Putamen (tissue), 1 donor: ENCODE measurements around the gene DCAF11.

Source experiments
- DNase-seq: peaks from one replicate; pipeline ENCODE4 v3.0.0-alpha.2; 2016; ENCODE audit warnings: low spot score

DCAF11 gene

GRCh38 chr14:24139272-24139934, 24.8 kb downstream of the DCAF11 start:
- no peak for DNase-seq

- DNase-seq = peak; percentile 99
These were observed 26.7 kb downstream of the DCAF11 start, which contains the start of gene EMC9 for GRCh38 chr14:24141097-24141880. Gene EMC9 (minus strand): TSS chr14:24141591. CDS start chr14:24141304, 287 bp downstream.

GRCh38 chr14:24143511-24143910, 28.9 kb downstream of the DCAF11 start:
- DNase-seq = no peak

GRCh38 chr14:24144451-24144850, 29.9 kb downstream of the DCAF11 start:
- DNase-seq = no peak

- no peak for DNase-seq
These were observed 30.6 kb downstream of the DCAF11 start for GRCh38 chr14:24145219-24145618.

- DNase-seq = no peak
These were observed 31.3 kb downstream of the DCAF11 start for GRCh38 chr14:24145690-24146452.

- peak; percentile 83 for DNase-seq
These were observed 31.9 kb downstream of the DCAF11 start, which contains the start of gene PSME2 for GRCh38 chr14:24146453-24146977. Gene PSME2 (minus strand): TSS chr14:24146610. CDS start chr14:24146581, 29 bp downstream.

GRCh38 chr14:24146978-24147760, 32.6 kb downstream of the DCAF11 start, which contains the start of gene RNF31:
Gene RNF31 (plus strand): TSS chr14:24147498. CDS start chr14:24147699, 201 bp downstream.
- DNase-seq = peak; percentile 99

- DNase-seq = no peak
These were observed 33.3 kb downstream of the DCAF11 start for GRCh38 chr14:24147761-24148428.

GRCh38 chr14:24149302-24149969, 34.9 kb downstream of the DCAF11 start:
- DNase-seq = no peak

- no peak for DNase-seq
These were observed 35.5 kb downstream of the DCAF11 start for GRCh38 chr14:24150061-24150460.

- no peak for DNase-seq
These were observed 36.0 kb downstream of the DCAF11 start for GRCh38 chr14:24150567-24150966.

- no peak for DNase-seq
These were observed 36.4 kb downstream of the DCAF11 start for GRCh38 chr14:24150993-24151392.

GRCh38 chr14:24151404-24152080, 37.0 kb downstream of the DCAF11 start:
- no peak for DNase-seq

- no peak for DNase-seq
These were observed 40.5 kb downstream of the DCAF11 start for GRCh38 chr14:24155100-24155499.

- no peak for DNase-seq
These were observed 42.3 kb downstream of the DCAF11 start for GRCh38 chr14:24156840-24157239.

GRCh38 chr14:24157331-24157730, 42.8 kb downstream of the DCAF11 start:
- no peak for DNase-seq

GRCh38 chr14:24159777-24160498, 45.4 kb downstream of the DCAF11 start:
- DNase-seq = no peak

- no peak for DNase-seq
These were observed 45.9 kb downstream of the DCAF11 start for GRCh38 chr14:24160499-24160849.
